PC-9 (cell line): Measurements from ENCODE around the gene ANAPC10. TPM values are rescaled to one million over a fixed set of nuclear protein-coding genes. Genes with fewer than 3 reads are reported as not detected.

ENCODE experiments used
- BruUV-seq: library from RNA; stranded (reverse); fragments of 400-500 nt; replicated peaks from 2 replicates; lab custom pipeline; 2021; lab: Mats Ljungman, UMichigan
- CTCF ChIA-PET: fragments of 300-600 bp; sonication (Branson Sonifier 250); formaldehyde crosslinking; loops from one replicate; lab custom pipeline; 2022; ENCODE audit warnings: antibody characterized with exemption; lab: Charles Lee
- POLR2A ChIA-PET: fragments of 300-600 bp; sonication (Branson Sonifier 250); formaldehyde crosslinking; loops from one replicate; lab custom pipeline; 2022; ENCODE audit warnings: antibody characterized with exemption; ENCODE audit not compliant: unreplicated experiment; lab: Charles Lee
- DNase-seq, 2 experiments: peaks; one replicate each; pipeline versions ENCODE4 v3.0.0 to v3.0.0-alpha.2; 2015 to 2022; ENCODE audit warnings: mixed read lengths in 1 of 2
- H2AFZ ChIP-seq: fragments of 200-600 bp; sonication (generic); 2 replicates; pipeline ENCODE4 v1.8.1; 2017; ENCODE audit warnings: antibody characterized with exemption
- H3F3A ChIP-seq: fragments of 200-600 bp; sonication (generic); 2 replicates; pipeline ENCODE4 v1.8.1; 2017; ENCODE audit warnings: antibody characterized with exemption, mild to moderate bottlenecking, low read depth; ENCODE audit not compliant: insufficient read depth
- H3K27ac ChIP-seq: fragments of 200-600 bp; sonication (generic); 2 replicates; pipeline ENCODE4 v1.6.1; 2016; ENCODE audit warnings: mixed run types
- H3K27me3 ChIP-seq: fragments of 200-600 bp; sonication (generic); 2 replicates; pipeline ENCODE4 v1.6.1; 2016; ENCODE audit warnings: low read depth, mixed run types; ENCODE audit not compliant: insufficient read depth
- H3K36me3 ChIP-seq: fragments of 200-600 bp; sonication (generic); 2 replicates; pipeline ENCODE4 v1.6.1; 2016; ENCODE audit warnings: low read depth, mixed run types
- H3K4me1 ChIP-seq: fragments of 200-600 bp; sonication (generic); replicated peaks from 2 replicates; pipeline ENCODE4 v1.6.1; 2016; ENCODE audit warnings: mixed run types; ENCODE audit not compliant: insufficient read depth
- H3K4me2 ChIP-seq: fragments of 200-600 bp; sonication (generic); 2 replicates; pipeline ENCODE4 v1.6.1; 2017; ENCODE audit warnings: mixed run types
- H3K4me3 ChIP-seq: fragments of 200-600 bp; sonication (generic); 2 replicates; pipeline ENCODE4 v1.6.1; 2016; ENCODE audit warnings: mixed run types
- H3K79me2 ChIP-seq: fragments of 200-600 bp; sonication (generic); 2 replicates; pipeline ENCODE4 v1.6.1; 2017; ENCODE audit warnings: low read depth, mixed run types
- H3K9me2 ChIP-seq: fragments of 200-600 bp; sonication (generic); 2 replicates; pipeline ENCODE4 v1.8.1; 2017; ENCODE audit warnings: mild to moderate bottlenecking; ENCODE audit not compliant: insufficient read depth
- H3K9me3 ChIP-seq: fragments of 200-600 bp; sonication (generic); 2 replicates; pipeline ENCODE4 v1.8.1; 2016; ENCODE audit warnings: low read depth; ENCODE audit not compliant: insufficient read depth
- H4K20me1 ChIP-seq: fragments of 200-600 bp; sonication (generic); 2 replicates; pipeline ENCODE4 v1.8.1; 2017; ENCODE audit not compliant: insufficient read depth
- EZH2 ChIP-seq: fragments of 200-600 bp; sonication (generic); IDR thresholded peaks from 2 replicates; pipeline ENCODE4 v1.8.0; 2017; ENCODE audit warnings: antibody characterized with exemption, low read depth
- intact Hi-C: fragments of 100-400 bp; cut with micrococcal nuclease; formaldehyde crosslinking; loops from one replicate; pipeline ENCODE4 v1.10.0; 2022; ENCODE audit not compliant: unreplicated experiment
- total RNA-seq: library from RNA; stranded (reverse); gene quantifications from 2 replicates; pipeline ENCODE4 v1.2.3, GENCODE V29; 2021
- TF ChIP-seq, protein P1 (sequence below): fragments of 200-600 bp; sonication (generic); conservative IDR thresholded peaks from 2 replicates; pipeline ENCODE4 v1.6.1; 2017; ENCODE audit warnings: mixed run types, antibody characterized with exemption, mild to moderate bottlenecking, moderate library complexity

The ANAPC10 gene
- total RNA-seq, 1 experiment from 2014 or later: 20.2 TPM

DNA sequence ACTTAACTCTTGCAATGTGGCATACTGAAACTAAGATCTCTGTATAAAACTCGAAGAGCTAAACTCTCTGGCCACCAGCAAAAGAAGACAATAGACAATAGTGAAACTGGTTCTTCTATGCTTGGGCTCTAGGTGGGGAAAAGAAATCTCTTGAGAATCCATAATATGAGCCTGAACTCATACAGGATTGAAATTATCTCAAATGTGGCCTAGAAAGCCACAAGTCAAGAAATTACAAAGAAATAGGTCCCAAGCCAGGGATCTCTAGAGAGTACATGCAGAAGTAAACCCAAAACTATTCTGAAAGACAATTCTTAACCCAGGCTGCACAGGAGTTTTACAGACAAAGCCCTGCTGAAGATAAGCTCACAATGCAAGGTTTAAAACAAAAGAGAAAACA is 127.4 kb downstream of the ANAPC10 start:
- POLR2A ChIA-PET: no interaction called here
- Histone ChIP-seq H3K36me3 (no peaks in the 10 kb centered on the region), H2AFZ (no peak overlapping the region), H3K9me2 (no peaks in the 10 kb centered on the region), H3K4me1 (no peaks in the 10 kb centered on the region), H3K4me2 (no peak overlapping the region), H4K20me1 (no peaks in the 10 kb centered on the region), H3K79me2 (no peaks in the 10 kb centered on the region), H3K27ac (no peak overlapping the region), H3K9me3 (no peaks in the 10 kb centered on the region), H3K27me3 (no peaks in the 10 kb centered on the region), H3F3A (no peaks in the 10 kb centered on the region), H3K4me3 (no peak overlapping the region)
- CTCF ChIA-PET: no interaction called here
- intact Hi-C loops: no loop called here
- BruUV-seq: no TSS peak
- TF ChIP-seq, protein P1, sequence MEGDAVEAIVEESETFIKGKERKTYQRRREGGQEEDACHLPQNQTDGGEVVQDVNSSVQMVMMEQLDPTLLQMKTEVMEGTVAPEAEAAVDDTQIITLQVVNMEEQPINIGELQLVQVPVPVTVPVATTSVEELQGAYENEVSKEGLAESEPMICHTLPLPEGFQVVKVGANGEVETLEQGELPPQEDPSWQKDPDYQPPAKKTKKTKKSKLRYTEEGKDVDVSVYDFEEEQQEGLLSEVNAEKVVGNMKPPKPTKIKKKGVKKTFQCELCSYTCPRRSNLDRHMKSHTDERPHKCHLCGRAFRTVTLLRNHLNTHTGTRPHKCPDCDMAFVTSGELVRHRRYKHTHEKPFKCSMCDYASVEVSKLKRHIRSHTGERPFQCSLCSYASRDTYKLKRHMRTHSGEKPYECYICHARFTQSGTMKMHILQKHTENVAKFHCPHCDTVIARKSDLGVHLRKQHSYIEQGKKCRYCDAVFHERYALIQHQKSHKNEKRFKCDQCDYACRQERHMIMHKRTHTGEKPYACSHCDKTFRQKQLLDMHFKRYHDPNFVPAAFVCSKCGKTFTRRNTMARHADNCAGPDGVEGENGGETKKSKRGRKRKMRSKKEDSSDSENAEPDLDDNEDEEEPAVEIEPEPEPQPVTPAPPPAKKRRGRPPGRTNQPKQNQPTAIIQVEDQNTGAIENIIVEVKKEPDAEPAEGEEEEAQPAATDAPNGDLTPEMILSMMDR: no peak
- TF ChIP-seq EZH2: no peak
- DNase-seq: no peak

DNA sequence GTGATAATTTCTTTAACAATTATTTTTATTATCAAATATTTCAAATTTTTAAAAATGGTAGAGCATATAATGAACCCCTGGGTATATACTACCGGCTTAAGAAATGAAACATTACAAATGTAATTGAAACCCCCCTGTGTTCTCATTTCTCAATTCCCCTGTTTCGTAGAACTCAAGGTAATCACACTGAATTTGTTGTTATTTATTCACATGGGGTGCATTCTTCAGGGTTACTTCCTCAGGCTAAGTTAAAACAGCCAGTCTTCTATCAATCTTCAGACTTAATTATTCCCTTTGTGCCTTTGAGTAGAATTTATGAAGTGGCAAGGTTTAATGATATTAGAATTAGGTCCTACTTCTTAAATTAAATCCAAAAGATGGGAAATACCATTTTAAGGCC is 128.2 kb downstream of the ANAPC10 start:
- CTCF ChIA-PET: no interaction called here
- no peak overlapping the region for H3K4me3 ChIP-seq
- DNase-seq: no peak
- BruUV-seq: no TSS peak
- TF ChIP-seq EZH2: no peak
- TF ChIP-seq, protein P1: no peak
- H4K20me1 ChIP-seq: no peaks in the 10 kb centered on the region
- no peak overlapping the region for H2AFZ ChIP-seq
- no peaks in the 10 kb centered on the region for H3K9me2 ChIP-seq
- H3F3A ChIP-seq: no peaks in the 10 kb centered on the region
- H3K9me3 ChIP-seq: no peaks in the 10 kb centered on the region
- intact Hi-C loops: no loop called here
- no peaks in the 10 kb centered on the region for H3K4me1 ChIP-seq
- no peaks in the 10 kb centered on the region for H3K36me3 ChIP-seq
- no peaks in the 10 kb centered on the region for H3K79me2 ChIP-seq
- no peak overlapping the region for H3K27ac ChIP-seq
- POLR2A ChIA-PET: no interaction called here
- H3K27me3 ChIP-seq: no peaks in the 10 kb centered on the region
- no peak overlapping the region for H3K4me2 ChIP-seq

DNA sequence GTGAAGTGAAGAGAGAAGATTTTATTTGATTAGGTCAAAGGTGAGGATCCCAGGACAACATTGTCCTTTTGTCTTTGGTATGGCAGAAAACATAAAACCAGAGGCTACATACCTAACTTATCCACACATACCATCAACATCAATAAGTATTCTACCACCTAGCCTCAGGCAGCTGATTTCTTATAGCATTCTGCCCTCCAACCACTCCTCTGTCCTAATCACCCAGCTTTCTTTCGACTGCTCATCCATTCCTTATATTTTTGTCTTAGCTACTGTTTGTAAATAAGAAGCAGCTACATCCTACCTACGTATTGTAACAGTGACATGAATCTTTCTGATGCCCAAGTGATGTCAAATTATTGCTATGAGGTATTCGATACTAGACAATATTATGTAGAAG is 129.4 kb downstream of the ANAPC10 start:
- intact Hi-C loops: no loop called here
- H2AFZ ChIP-seq: no peak overlapping the region
- no peaks in the 10 kb centered on the region for H3K4me1 ChIP-seq
- no TSS peak for BruUV-seq
- H3F3A ChIP-seq: no peaks in the 10 kb centered on the region
- H3K27me3 ChIP-seq: no peaks in the 10 kb centered on the region
- CTCF ChIA-PET: no interaction called here
- H3K4me2 ChIP-seq: no peak overlapping the region
- no peak for TF ChIP-seq EZH2
- TF ChIP-seq, protein P1: no peak
- no peaks in the 10 kb centered on the region for H3K36me3 ChIP-seq
- H3K79me2 ChIP-seq: no peaks in the 10 kb centered on the region
- no peaks in the 10 kb centered on the region for H3K9me2 ChIP-seq
- no peak overlapping the region for H3K27ac ChIP-seq
- no peaks in the 10 kb centered on the region for H4K20me1 ChIP-seq
- no peak overlapping the region for H3K4me3 ChIP-seq
- no peaks in the 10 kb centered on the region for H3K9me3 ChIP-seq
- POLR2A ChIA-PET: no interaction called here
- no peak for DNase-seq
